Measurements from ENCODE around the gene ITPRIPL2.

- no peak for TF ChIP-seq CTCF (IDR thresholded peaks at IDR 0.05; ENCODE audit: low read depth, low read length)
- TF ChIP-seq POLR2A (IDR thresholded peaks at IDR 0.05; ENCODE audit: extremely low read depth, insufficient read length): no peak
- TF ChIP-seq MAX (IDR thresholded peaks at IDR 0.05; ENCODE audit: low read depth, low read length): no peak
- no peak for TF ChIP-seq MYC (IDR thresholded peaks at IDR 0.05; ENCODE audit: low read depth, low read length)
These were observed 19.8 kb downstream of the ITPRIPL2 start for GRCh38 chr16:19133600-19133999.

Data from NB4 (cell line).